WI38 (cell line): ENCODE measurements around the gene CMYA5.

Experiments used
- H3K4me3 ChIP-seq: 2 replicates; pipeline ENCODE4 v1.5.1; 2011; ENCODE audit warnings: low read depth, mild to moderate bottlenecking, control low read depth, low read length
- TF ChIP-seq, protein P1 (sequence below): IDR thresholded peaks from 2 replicates; pipeline ENCODE4 v1.5.1; 2012; ENCODE audit warnings: low read depth, mild to moderate bottlenecking, control low read depth, low read length

Gene CMYA5

DNA sequence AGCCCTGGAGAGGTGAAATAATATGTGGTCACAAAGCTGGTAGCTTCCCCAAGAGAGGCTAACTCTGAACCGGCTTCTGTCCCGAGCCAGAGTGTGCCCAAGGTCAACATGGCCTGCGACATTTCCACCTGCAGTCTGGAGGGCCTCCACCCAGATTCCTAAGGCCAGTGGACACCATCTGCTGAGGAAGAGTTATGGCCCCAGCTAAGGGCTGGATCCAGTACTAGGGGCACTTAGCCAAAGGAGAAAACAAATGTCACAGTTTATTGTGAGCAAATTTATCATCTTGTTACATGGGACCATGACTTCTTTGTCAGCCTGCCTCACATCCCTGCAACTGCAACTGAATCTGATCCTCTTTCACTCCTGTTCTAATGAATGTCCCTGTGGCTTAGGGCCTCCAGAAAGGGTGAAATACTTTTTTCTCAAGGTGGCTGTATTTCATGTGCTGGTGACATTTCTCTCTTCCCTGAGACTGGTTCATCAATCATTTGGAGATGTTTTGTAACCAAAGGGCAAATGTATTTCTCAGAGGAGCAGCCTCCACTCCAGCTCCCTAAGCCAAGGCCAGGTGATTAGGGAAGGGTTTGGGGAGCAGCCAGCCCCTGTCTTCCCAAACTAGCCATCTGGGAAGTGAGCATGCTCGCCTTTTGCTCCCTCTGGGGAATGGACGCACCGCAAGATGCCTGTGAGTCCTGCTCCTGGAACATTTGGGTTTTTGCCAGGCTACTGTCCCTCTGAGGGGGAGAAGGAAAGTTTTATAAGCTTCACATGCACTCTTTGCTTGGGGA, 148.3 kb downstream of the CMYA5 start:
- no peak overlapping the region for H3K4me3 ChIP-seq
- TF ChIP-seq, protein P1, sequence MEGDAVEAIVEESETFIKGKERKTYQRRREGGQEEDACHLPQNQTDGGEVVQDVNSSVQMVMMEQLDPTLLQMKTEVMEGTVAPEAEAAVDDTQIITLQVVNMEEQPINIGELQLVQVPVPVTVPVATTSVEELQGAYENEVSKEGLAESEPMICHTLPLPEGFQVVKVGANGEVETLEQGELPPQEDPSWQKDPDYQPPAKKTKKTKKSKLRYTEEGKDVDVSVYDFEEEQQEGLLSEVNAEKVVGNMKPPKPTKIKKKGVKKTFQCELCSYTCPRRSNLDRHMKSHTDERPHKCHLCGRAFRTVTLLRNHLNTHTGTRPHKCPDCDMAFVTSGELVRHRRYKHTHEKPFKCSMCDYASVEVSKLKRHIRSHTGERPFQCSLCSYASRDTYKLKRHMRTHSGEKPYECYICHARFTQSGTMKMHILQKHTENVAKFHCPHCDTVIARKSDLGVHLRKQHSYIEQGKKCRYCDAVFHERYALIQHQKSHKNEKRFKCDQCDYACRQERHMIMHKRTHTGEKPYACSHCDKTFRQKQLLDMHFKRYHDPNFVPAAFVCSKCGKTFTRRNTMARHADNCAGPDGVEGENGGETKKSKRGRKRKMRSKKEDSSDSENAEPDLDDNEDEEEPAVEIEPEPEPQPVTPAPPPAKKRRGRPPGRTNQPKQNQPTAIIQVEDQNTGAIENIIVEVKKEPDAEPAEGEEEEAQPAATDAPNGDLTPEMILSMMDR = no peak

DNA sequence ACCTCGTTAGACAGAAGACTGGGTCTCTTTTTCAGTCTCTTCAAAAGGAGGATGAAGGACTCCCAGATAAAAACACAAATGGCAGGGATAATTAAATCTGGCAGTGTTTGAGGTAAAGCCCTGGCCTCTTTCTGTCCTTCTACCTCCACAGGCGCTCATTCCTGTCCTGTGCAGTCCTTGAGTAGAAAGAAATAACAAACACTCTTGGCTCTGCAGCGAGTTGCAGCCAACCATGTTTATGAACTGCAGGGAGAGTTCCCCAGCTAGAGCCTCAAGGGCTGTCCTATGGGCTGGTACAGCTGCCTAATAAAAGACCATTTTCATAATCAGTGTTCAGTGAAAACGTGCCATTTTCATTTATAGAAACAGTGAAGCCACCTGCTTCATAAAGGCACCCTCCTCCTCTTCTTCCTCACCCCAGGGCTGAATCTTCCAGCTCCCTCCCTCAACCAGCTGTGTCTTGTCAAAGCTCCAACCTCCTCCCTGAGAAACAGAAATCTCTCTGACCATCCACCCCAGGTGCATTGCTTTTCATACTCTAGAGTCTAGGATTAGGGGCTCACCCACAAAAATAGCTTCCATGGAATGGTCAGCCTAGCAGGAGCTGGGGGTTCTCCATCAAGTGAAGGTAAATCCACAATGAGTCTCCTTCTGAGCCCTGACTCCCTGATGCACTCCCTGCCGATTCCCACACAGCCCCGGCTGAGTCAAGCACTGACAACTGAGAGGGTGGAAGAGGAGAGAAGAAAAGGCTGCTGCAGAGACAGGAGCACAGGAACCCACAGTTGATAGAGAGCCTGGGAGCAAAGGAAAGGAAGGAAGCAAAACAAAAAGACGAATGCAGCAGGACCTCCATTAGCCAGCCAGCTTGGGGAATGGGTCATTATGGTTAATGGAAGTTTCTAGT, 150.7 kb downstream of the CMYA5 start:
- TF ChIP-seq, protein P1 = no peak
- H3K4me3 ChIP-seq = no peak overlapping the region

DNA sequence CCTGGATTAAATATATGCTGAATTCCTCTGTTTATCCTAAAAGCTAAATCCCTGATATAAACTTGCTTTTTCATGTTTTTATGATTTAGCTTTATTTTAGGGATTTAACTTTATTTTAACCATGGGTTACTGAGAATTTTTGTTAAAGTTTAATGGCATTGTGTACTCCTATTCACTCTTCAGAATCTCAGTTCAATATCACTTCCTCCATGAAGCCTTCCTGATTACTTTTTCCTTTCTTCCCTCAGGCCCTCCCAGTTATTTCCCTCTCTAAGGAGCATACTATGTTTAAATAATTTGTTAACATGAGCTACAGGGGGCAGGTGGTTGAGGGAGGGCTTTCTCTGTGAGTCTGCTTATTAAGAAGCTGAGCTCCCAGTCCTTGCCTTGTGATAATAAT, 151.5 kb downstream of the CMYA5 start:
- TF ChIP-seq, protein P1 = no peak
- no peak overlapping the region for H3K4me3 ChIP-seq

DNA sequence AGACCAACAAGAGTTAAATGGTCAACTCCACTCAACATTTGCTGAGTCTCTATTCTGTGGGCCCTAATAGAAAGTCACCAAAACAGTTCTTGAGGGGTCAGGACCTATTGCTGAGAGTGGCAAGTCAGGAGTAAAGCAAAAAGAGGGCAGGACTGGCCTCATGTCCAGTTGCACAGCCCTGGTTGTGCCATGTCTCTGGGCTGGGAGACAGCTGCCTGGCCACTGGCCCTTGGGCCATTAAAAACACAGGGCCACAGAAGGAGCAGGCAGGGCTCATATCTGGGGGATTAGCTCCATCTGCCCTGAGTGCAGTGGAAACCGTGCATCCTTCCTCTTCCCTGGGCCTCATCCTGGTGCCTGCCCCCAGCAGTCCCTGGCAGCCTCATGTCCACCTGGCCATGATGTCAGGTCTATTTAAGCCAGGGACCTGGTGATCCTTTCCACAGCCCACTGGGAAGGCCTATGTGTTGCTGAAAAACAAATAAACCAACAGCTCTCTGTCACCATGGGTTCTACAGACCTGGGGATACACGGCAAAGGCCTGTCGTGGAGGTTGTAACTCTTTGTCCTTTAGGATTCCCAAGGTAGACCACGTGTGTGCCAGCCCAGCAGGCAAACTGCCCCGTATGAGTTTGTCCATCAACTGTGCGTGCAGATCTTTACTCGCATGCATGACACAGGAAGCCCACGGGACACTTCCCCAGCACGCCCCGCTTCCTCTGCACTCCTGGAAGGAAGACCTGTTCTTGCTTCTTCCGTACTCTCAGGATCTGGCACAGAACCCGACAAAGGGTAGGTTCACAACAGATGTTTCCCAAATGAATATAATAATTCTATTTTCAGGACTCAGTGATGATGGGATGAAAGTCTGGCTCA, 152.6 kb downstream of the CMYA5 start:
- H3K4me3 ChIP-seq = no peak overlapping the region
- TF ChIP-seq, protein P1 = no peak

DNA sequence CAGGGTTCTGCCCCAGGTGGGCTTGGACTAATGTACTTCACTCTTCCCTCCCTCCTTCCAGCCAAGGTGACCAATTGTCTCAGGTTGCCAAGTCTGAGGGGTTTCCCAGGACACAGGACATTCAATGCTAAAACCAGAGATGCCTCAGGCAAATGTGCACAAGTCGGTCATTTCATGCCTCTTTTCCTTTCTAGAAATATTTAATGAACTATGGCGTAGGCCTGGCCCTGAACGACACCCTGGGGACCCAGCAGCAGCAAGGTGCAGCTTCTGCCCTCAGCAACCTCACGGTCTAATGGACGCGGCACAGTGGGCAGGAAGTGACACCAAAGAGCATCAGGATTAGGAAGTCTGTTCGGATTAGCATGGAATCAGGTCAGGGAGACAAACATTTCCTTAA, 153.4 kb downstream of the CMYA5 start:
- H3K4me3 ChIP-seq = no peak overlapping the region
- TF ChIP-seq, protein P1 = no peak

DNA sequence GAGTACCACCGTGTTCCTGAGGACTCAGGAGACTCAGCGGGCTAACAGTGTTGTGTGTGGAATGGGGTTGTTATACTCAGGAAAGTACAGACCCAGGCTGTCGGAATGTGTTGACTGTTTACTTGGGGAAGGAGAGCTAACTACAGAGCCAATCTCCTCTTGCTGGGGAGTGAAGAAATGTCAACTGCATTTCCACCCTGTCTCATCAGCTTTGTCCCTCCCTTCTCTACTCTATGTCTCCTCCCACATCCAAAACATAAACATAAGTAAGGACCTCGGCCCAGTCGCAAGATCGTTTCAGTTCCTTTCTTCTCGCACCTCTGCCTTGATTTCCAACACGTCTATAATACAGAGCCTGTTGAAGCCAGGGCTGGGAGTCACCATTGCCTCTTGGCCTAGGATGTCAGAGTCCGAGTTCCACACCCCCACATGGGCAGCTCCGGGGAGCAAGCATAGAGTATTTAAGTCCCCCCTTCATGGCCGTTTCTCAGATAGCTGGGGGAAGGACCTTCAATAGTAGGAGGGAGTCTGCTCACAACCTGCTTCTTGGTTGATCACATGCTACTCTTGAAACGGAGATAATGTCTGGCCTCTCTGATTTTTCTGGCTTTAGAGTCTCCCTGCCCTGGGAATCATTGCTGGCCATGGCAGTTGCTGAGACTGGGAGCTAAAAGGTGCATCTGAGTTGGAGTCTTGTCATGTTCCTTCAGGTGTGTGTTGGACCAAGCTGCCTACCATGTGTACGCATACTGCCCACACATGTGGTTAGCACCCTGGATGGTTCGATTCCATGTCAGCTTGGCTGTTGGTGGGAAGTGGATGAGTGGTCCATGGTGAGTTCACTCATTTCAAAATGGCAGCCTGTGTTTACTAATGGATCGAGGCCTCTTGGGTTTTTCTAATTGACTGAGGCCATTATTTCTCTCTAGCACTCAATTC, 154.1 kb downstream of the CMYA5 start:
- TF ChIP-seq, protein P1 = no peak
- no peak overlapping the region for H3K4me3 ChIP-seq
